RWPE2 (cell line): Measurements from ENCODE around the gene CAPN11.

Experiments used
- ATAC-seq: fragments of 200-7000 bp; cut with Tn5 transposase; 3 replicates; pipeline ENCODE4 v1.9.1; 2021; ENCODE audit warnings: low read depth
- DNase-seq: peaks from one replicate; pipeline ENCODE4 v3.0.0-alpha.2; 2020; ENCODE audit warnings: low spot score
- H3K27ac ChIP-seq: fragments of 450-650 bp; 2 replicates; pipeline ENCODE4 v1.5.1; 2017; ENCODE audit warnings: mild to moderate bottlenecking; ENCODE audit not compliant: poor library complexity, severe bottlenecking
- H3K27me3 ChIP-seq: fragments of 250-450 bp; sonication (Bioruptor Pico); 2 replicates; pipeline ENCODE4 v1.5.1; 2021; ENCODE audit warnings: mild to moderate bottlenecking, moderate library complexity; ENCODE audit not compliant: insufficient read depth, poor library complexity, severe bottlenecking
- H3K36me3 ChIP-seq: fragments of 250-450 bp; sonication (Bioruptor Pico); 2 replicates; pipeline ENCODE4 v1.5.1; 2020; ENCODE audit warnings: low read depth, mild to moderate bottlenecking, moderate library complexity
- H3K4me1 ChIP-seq: fragments of 250-450 bp; sonication (Bioruptor Pico); 2 replicates; pipeline ENCODE4 v1.5.1; 2021; ENCODE audit warnings: mild to moderate bottlenecking, moderate library complexity; ENCODE audit not compliant: insufficient read depth, poor library complexity, severe bottlenecking
- H3K4me3 ChIP-seq: fragments of 250-450 bp; sonication (Bioruptor Pico); 2 replicates; pipeline ENCODE4 v1.5.1; 2021; ENCODE audit warnings: mild to moderate bottlenecking, moderate library complexity; ENCODE audit not compliant: severe bottlenecking
- H3K9me3 ChIP-seq: fragments of 250-450 bp; sonication (Bioruptor Pico); 2 replicates; pipeline ENCODE4 v1.5.1; 2021; ENCODE audit warnings: mild to moderate bottlenecking, moderate library complexity; ENCODE audit not compliant: severe bottlenecking
- TF ChIP-seq, protein P1 (sequence below): fragments of 450-650 bp; IDR thresholded peaks from one replicate; pipeline ENCODE4 v1.5.1; 2017; ENCODE audit warnings: mild to moderate bottlenecking, moderate library complexity; ENCODE audit not compliant: poor library complexity, severe bottlenecking

CAPN11 gene

DNA sequence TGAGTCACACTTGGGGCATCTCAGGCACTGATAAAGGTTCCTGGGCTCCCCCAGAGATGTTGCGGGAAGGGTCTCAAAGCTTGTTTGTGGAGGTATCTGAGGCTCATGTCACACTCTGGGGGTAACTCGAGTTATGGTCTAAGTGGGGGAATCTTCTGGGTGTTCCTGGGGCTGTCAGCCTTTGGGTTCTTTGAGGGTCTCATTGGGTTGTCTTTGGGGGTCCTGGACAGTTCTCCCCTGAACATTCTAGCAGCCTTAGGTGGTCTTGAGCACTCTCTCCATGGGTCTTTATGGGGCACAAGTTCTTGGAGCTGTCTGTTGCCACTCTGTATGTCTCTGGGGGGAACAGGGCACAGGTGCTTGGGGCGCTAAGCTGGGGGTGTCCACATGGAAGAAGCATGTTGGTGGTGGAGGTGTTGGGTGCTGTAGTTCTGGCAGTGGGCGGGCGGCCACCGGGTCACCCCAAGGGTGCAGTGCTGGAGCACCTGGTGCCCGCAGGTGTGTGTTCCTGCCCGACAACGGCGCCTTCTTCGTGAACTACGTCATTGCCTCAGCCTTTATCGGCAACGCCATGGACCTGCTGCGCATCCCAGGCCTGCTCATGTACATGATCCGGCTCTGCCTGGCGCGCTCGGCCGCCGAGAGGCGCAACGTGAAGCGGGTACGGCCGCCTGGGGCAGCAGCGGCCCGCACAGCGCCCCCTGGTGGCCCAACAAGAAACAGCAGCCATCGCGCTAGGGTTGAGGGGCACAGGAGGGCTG is 7.1 kb upstream of the CAPN11 start:
- no peaks in the 10 kb centered on the region for H3K27me3 ChIP-seq
- DNase-seq (no peak), ATAC-seq (peak; percentile 76)
- TF ChIP-seq, protein P1, sequence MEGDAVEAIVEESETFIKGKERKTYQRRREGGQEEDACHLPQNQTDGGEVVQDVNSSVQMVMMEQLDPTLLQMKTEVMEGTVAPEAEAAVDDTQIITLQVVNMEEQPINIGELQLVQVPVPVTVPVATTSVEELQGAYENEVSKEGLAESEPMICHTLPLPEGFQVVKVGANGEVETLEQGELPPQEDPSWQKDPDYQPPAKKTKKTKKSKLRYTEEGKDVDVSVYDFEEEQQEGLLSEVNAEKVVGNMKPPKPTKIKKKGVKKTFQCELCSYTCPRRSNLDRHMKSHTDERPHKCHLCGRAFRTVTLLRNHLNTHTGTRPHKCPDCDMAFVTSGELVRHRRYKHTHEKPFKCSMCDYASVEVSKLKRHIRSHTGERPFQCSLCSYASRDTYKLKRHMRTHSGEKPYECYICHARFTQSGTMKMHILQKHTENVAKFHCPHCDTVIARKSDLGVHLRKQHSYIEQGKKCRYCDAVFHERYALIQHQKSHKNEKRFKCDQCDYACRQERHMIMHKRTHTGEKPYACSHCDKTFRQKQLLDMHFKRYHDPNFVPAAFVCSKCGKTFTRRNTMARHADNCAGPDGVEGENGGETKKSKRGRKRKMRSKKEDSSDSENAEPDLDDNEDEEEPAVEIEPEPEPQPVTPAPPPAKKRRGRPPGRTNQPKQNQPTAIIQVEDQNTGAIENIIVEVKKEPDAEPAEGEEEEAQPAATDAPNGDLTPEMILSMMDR: peak; percentile 96
- no peaks in the 10 kb centered on the region for H3K9me3 ChIP-seq
- H3K4me3 ChIP-seq: no peak overlapping the region
- H3K36me3 ChIP-seq: peaks cover 12% of the 10 kb centered on the region
- H3K4me1 ChIP-seq: no peaks in the 10 kb centered on the region
- no peak overlapping the region for H3K27ac ChIP-seq

DNA sequence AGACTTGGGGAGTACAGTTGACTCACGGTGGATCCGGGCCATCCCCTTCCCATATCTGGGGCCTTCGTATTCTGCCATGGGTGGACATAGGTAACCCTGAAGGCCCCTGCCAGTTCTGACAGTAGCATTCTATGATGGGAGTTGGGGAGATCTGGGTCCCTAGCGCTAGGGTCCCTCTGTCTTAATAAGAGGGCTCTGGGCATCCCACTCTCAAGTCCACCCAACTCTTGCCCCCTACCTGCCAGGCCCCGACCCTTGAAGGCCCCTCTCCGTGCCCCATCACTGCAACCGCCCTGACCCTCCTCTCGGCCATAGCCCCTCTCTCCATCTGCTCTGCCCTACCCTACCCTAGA is 6.5 kb upstream of the CAPN11 start:
- ATAC-seq (no peak), DNase-seq (no peak)
- Histone ChIP-seq H3K9me3 (no peaks in the 10 kb centered on the region), H3K4me1 (no peaks in the 10 kb centered on the region), H3K27ac (no peak overlapping the region), H3K4me3 (no peak overlapping the region), H3K36me3 (peaks cover 8% of the 10 kb centered on the region; the same call in 1 of the 2 replicates), H3K27me3 (no peaks in the 10 kb centered on the region)
- TF ChIP-seq, protein P1: peak; percentile 75

DNA sequence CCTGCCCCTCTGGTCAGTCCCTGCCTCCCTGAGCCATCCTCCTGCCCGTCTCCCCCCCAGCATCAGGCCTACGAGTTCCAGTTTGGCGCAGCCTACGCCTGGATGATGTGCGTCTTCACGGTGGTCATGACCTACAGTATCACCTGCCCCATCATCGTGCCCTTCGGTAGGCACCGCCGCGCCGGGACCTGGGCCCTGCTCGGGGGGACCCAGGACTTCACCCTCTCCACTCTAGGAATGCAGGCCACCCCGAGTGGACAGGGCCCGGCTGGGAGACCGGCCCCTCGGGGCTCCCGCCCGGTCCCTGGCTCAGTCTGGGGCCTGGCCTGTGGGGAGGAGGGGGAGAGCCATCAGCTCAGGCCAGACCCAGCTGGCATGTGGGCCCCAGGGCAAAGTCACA is 6.1 kb upstream of the CAPN11 start:
- no peak for DNase-seq

GRCh38 chr6:44154067-44154466 is 4.6 kb upstream of the CAPN11 start:
- H3K27me3 ChIP-seq: no peaks in the 10 kb centered on the region
- H3K9me3 ChIP-seq: no peaks in the 10 kb centered on the region
- ATAC-seq (no peak), DNase-seq (no peak)
- no peak overlapping the region for H3K4me3 ChIP-seq
- H3K36me3 ChIP-seq: peaks cover 5% of the 10 kb centered on the region; the same call in 1 of the 2 replicates
- TF ChIP-seq, protein P1: no peak
- no peak overlapping the region for H3K27ac ChIP-seq
- H3K4me1 ChIP-seq: no peaks in the 10 kb centered on the region

More for the DNA sequence above, 6.1 kb upstream of the CAPN11 start:
- no peak for ATAC-seq
- Histone ChIP-seq H3K4me3 (no peak overlapping the region), H3K36me3 (peaks cover 6% of the 10 kb centered on the region; the same call in 1 of the 2 replicates), H3K4me1 (no peaks in the 10 kb centered on the region), H3K27ac (no peak overlapping the region), H3K27me3 (no peaks in the 10 kb centered on the region), H3K9me3 (no peaks in the 10 kb centered on the region)
- TF ChIP-seq, protein P1: no peak

DNA sequence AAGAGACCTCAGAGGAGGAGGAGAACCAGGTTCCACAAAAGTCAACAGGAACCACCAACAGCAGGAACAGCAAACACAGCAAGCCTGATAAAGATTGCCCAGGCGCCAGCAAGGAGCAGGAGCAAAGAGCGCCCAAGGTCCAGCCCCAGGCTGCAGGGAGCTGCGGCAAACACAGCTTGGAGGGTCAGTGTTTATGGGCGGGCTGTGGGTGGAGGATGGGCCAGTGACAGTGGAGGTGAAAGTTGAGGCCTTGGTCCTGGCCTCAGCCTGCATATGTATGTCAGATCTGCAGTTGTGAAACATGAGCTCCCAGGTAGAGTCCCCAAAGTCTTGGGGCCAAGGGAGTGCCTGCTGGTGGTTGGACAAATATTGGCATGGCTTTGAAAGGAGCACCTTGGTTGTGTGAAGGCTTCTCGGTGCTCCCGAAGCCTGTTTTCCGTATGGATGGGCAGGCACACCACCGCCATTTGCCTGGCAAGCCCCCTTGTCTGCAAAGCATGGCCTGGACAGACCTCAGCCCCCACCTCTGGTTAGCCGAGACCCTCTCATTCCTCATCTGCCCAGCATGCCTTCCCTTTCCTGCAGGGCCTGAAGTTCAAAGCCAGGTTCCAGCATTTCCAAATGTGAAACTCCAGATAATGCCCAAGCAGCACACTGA is 2.0 kb upstream of the CAPN11 start:
- TF ChIP-seq, protein P1: no peak
- Histone ChIP-seq H3K27ac (no peak overlapping the region), H3K36me3 (peaks cover 5% of the 10 kb centered on the region; the same call in 1 of the 2 replicates), H3K4me1 (peaks cover 3% of the 10 kb centered on the region), H3K27me3 (no peaks in the 10 kb centered on the region), H3K4me3 (no peak overlapping the region), H3K9me3 (no peaks in the 10 kb centered on the region)
- DNase-seq (no peak), ATAC-seq (no peak)
